Neural cell (in vitro differentiated cells): ENCODE data around the gene IRF9. TPM values are rescaled to one million over a fixed set of nuclear protein-coding genes. Genes with fewer than 3 reads are reported as not detected.

Experiments
- H2AFZ ChIP-seq: fragments of 200-600, 300-800 bp; sonication (generic), shearing (Covaris generic); 2 replicates; pipeline ENCODE4 v1.6.0; 2014; ENCODE audit warnings: low read depth, mild to moderate bottlenecking, antibody characterized with exemption, low read length, moderate library complexity
- H3F3A ChIP-seq: fragments of 200-600 bp; shearing (Covaris generic); 2 replicates; pipeline ENCODE4 v1.6.1; 2016; ENCODE audit warnings: mild to moderate bottlenecking, moderate library complexity, mixed read lengths, antibody characterized with exemption, low read length; ENCODE audit not compliant: insufficient read depth, poor library complexity, severe bottlenecking
- H3K27ac ChIP-seq: fragments of 200-600, 300-800 bp; sonication (generic), shearing (Covaris generic); 2 replicates; pipeline ENCODE4 v1.5.1; 2014; ENCODE audit warnings: mild to moderate bottlenecking, low read length, moderate library complexity
- H3K27me3 ChIP-seq: fragments of 300-800, 200-600 bp; sonication (generic), shearing (Covaris generic); 2 replicates; pipeline ENCODE4 v1.6.0; 2014; ENCODE audit warnings: mild to moderate bottlenecking, low read depth, low read length, moderate library complexity; ENCODE audit not compliant: insufficient read depth
- H3K36me3 ChIP-seq: fragments of 300-800, 200-600 bp; sonication (generic), shearing (Covaris generic); 2 replicates; pipeline ENCODE4 v1.5.1; 2014; ENCODE audit warnings: mild to moderate bottlenecking, antibody characterized with exemption, low read length, moderate library complexity; ENCODE audit not compliant: insufficient read depth
- H3K4me2 ChIP-seq: fragments of 300-800, 200-600 bp; sonication (generic), shearing (Covaris generic); 2 replicates; pipeline ENCODE4 v1.6.0; 2014; ENCODE audit warnings: mild to moderate bottlenecking, low read length
- H3K4me3 ChIP-seq: fragments of 300-800, 200-600 bp; sonication (generic), shearing (Covaris generic); 2 replicates; pipeline ENCODE4 v1.5.1; 2014; ENCODE audit warnings: mild to moderate bottlenecking, low read length, moderate library complexity
- H3K79me2 ChIP-seq: fragments of 200-600 bp; shearing (Covaris generic); replicated peaks from 2 replicates; pipeline ENCODE4 v1.6.0; 2014; ENCODE audit warnings: mild to moderate bottlenecking, low read length, moderate library complexity; ENCODE audit not compliant: insufficient read depth
- H3K9ac ChIP-seq: fragments of 300-800, 200-600 bp; sonication (generic), shearing (Covaris generic); 2 replicates; pipeline ENCODE4 v1.6.1; 2016; ENCODE audit warnings: mild to moderate bottlenecking, low read length, mixed read lengths
- H3K9me2 ChIP-seq: fragments of 200-600 bp; shearing (Covaris generic); 2 replicates; pipeline ENCODE4 v1.6.1; 2016; ENCODE audit warnings: mild to moderate bottlenecking, low read length, mixed read lengths; ENCODE audit not compliant: insufficient read depth
- H3K9me3 ChIP-seq: fragments of 200-600, 300-800 bp; sonication (generic), shearing (Covaris generic); 2 replicates; pipeline ENCODE4 v1.6.1; 2016; ENCODE audit warnings: mild to moderate bottlenecking, mixed run types, low read length, moderate library complexity, mixed read lengths
- H4K20me1 ChIP-seq: fragments of 200-600 bp; shearing (Covaris generic); 2 replicates; pipeline ENCODE4 v1.6.1; 2016; ENCODE audit warnings: mild to moderate bottlenecking, mixed run types; ENCODE audit not compliant: insufficient read depth
- CTCF ChIP-seq: fragments of 450-650 bp; IDR thresholded peaks from 2 replicates; pipeline ENCODE4 v1.5.1; 2014; ENCODE audit warnings: antibody characterized with exemption, mild to moderate bottlenecking, moderate library complexity; ENCODE audit not compliant: poor library complexity, severe bottlenecking
- EP300 ChIP-seq: fragments of 450-650 bp; conservative IDR thresholded peaks from 2 replicates; pipeline ENCODE4 v1.6.1; 2014; ENCODE audit warnings: antibody characterized with exemption, mild to moderate bottlenecking, moderate library complexity; ENCODE audit not compliant: poor library complexity, severe bottlenecking
- EZH2 ChIP-seq: fragments of 200-600, 300-800 bp; shearing (Covaris generic), sonication (generic); IDR thresholded peaks from 2 replicates; pipeline ENCODE4 v1.6.1; 2014; ENCODE audit warnings: antibody characterized with exemption, low read length, borderline replicate concordance, mild to moderate bottlenecking; ENCODE audit not compliant: insufficient read depth, poor library complexity, severe bottlenecking
- MXI1 ChIP-seq: fragments of 450-650 bp; conservative IDR thresholded peaks from 2 replicates; pipeline ENCODE4 v1.6.1; 2014; ENCODE audit warnings: antibody characterized with exemption, mild to moderate bottlenecking; ENCODE audit not compliant: poor library complexity, severe bottlenecking
- POLR2AphosphoS5 ChIP-seq: IDR thresholded peaks from 2 replicates; pipeline ENCODE4 v1.6.1; 2012
- RAD21 ChIP-seq: fragments of 450-650 bp; conservative IDR thresholded peaks from 2 replicates; pipeline ENCODE4 v1.6.1; 2014; ENCODE audit warnings: antibody characterized with exemption, mild to moderate bottlenecking, moderate library complexity
- REST ChIP-seq: IDR thresholded peaks from 2 replicates; pipeline ENCODE4 v1.6.1; 2012; ENCODE audit warnings: borderline replicate concordance
- SMC3 ChIP-seq: fragments of 450-650 bp; conservative IDR thresholded peaks from 2 replicates; pipeline ENCODE4 v1.6.1; 2014; ENCODE audit warnings: antibody characterized with exemption, mild to moderate bottlenecking, moderate library complexity; ENCODE audit not compliant: poor library complexity
- TAF1 ChIP-seq: IDR thresholded peaks from 2 replicates; pipeline ENCODE4 v1.6.1; 2012; ENCODE audit warnings: low read depth
- polyA plus RNA-seq: library from polyadenylated mRNA; depleted of rRNA; stranded (reverse); fragments of >200 nt; gene quantifications from 2 replicates; pipeline ENCODE4 v1.2.3, GENCODE V29; 2014

Gene IRF9
- polyA plus RNA-seq, 1 donor from 2014 or later, result 19.6 TPM

GRCh38 chr14:24132061-24132685 is 28.9 kb upstream of the IRF9 start:
- Histone ChIP-seq H2AFZ (no peak overlapping the region), H3F3A (no peaks in the 10 kb centered on the region), H3K4me3 (no peak overlapping the region), H3K9me3 (no peaks in the 10 kb centered on the region), H3K36me3 (no peaks in the 10 kb centered on the region), H3K9ac (no peak overlapping the region), H3K9me2 (no peaks in the 10 kb centered on the region), H3K27me3 (no peaks in the 10 kb centered on the region), H3K79me2 (no peaks in the 10 kb centered on the region), H4K20me1 (no peaks in the 10 kb centered on the region), H3K4me2 (no peak overlapping the region), H3K27ac (no peak overlapping the region)
- TF ChIP-seq CTCF (no peak), SMC3 (no peak), POLR2AphosphoS5 (no peak), RAD21 (no peak), EP300 (no peak), EZH2 (no peak), TAF1 (no peak)

GRCh38 chr14:24132976-24133375 is 28.1 kb upstream of the IRF9 start:
- no peaks in the 10 kb centered on the region for H3K79me2 ChIP-seq
- no peaks in the 10 kb centered on the region for H3F3A ChIP-seq
- H3K4me3 ChIP-seq, result no peak overlapping the region
- no peaks in the 10 kb centered on the region for H3K36me3 ChIP-seq
- no peaks in the 10 kb centered on the region for H4K20me1 ChIP-seq
- H3K9ac ChIP-seq, result no peak overlapping the region
- no peak overlapping the region for H2AFZ ChIP-seq
- no peak overlapping the region for H3K27ac ChIP-seq
- TF ChIP-seq SMC3, result no peak
- no peak for TF ChIP-seq EZH2
- TF ChIP-seq RAD21, result no peak
- no peak for TF ChIP-seq REST
- no peak for TF ChIP-seq TAF1
- TF ChIP-seq MXI1, result no peak
- no peak for TF ChIP-seq POLR2AphosphoS5
- TF ChIP-seq EP300, result no peak
- H3K9me2 ChIP-seq, result no peaks in the 10 kb centered on the region
- no peaks in the 10 kb centered on the region for H3K9me3 ChIP-seq
- no peaks in the 10 kb centered on the region for H3K27me3 ChIP-seq
- H3K4me2 ChIP-seq, result no peak overlapping the region
